Left lung (tissue), 10 donors: ENCODE measurements around the gene MYH14. TPM values are rescaled to one million over a fixed set of nuclear protein-coding genes. Genes with fewer than 3 reads are reported as not detected.

ENCODE experiments used
- ATAC-seq: fragments of 200-7000 bp; cut with Tn5 transposase; one replicate; pipeline ENCODE4 v1.9.1; 2020; ENCODE audit warnings: moderate library complexity
- DNase-seq, 4 donors: peaks; one replicate each; pipeline ENCODE4 v3.0.0-alpha.2; 2013 to 2020
- H3K27ac ChIP-seq, 2 donors: fragments of 200-600 bp; sonication (generic) in 1 of 2; one replicate each; pipeline versions ENCODE4 v1.5.0 to v1.8.0; 2020 to 2021
- H3K27me3 ChIP-seq, 2 donors: fragments of 200-600 bp; sonication (generic) in 1 of 2; one replicate each; pipeline versions ENCODE4 v1.5.0 to v1.8.0; 2020 to 2021
- H3K36me3 ChIP-seq, 2 donors: fragments of 200-600 bp; sonication (generic) in 1 of 2; one replicate each; pipeline versions ENCODE4 v1.5.0 to v1.8.0; 2020 to 2021
- H3K4me1 ChIP-seq, 2 donors: fragments of 200-600 bp; one replicate each; pipeline ENCODE4 v1.8.0; 2021
- H3K4me3 ChIP-seq, 2 donors: fragments of 200-600 bp; sonication (generic) in 1 of 2; one replicate each; pipeline versions ENCODE4 v1.5.0 to v1.8.0; 2020 to 2021; ENCODE audit warnings: mild to moderate bottlenecking in 1 of 2
- H3K9me3 ChIP-seq, 2 donors: fragments of 200-600 bp; sonication (generic) in 1 of 2; one replicate each; pipeline versions ENCODE4 v1.5.0 to v1.8.0; 2020 to 2021
- CTCF ChIP-seq, 2 donors: fragments of 200-600 bp; sonication (generic) in 1 of 2; IDR thresholded peaks; one replicate each; pipeline versions ENCODE4 v1.5.0 to v1.8.0; 2021; ENCODE audit warnings: antibody characterized with exemption in 2 of 2
- intact Hi-C, 2 donors: fragments of 100-400 bp; cut with DNase I; formaldehyde crosslinking; loops; one replicate each; pipeline versions ENCODE4 v1.11.2 to v1.14.2; 2022
- polyA plus RNA-seq, 6 donors: library from polyadenylated mRNA; unstranded; fragments of 120-200 nt; gene quantifications; one replicate each; pipeline ENCODE4 v1.2.1, GENCODE V29; 2013; ENCODE audit not compliant: insufficient read length in 6 of 6
- total RNA-seq, 2 donors: library from RNA; stranded (reverse); fragmentation: NEBNext Ultra II Directional; extraction: Animal tissue kit (Norgen Biotek cat#: 25700); gene quantifications; one replicate each; pipeline ENCODE4 v1.2.1, GENCODE V29; 2021
- donor health status: DM: no; HTN: yes; CAD: no.
- donor health status: DM: no; HTN: no; CAD: no.

The MYH14 gene
- total and polyA plus RNA-seq, 8 donors: 46.0 to 195 (median 55.6) TPM

GRCh38 chr19:50269653-50270052, 66.2 kb downstream of the MYH14 start:
- Histone ChIP-seq H3K9me3 (no peaks in the 10 kb centered on the region), H3K4me1 (no peaks in the 10 kb centered on the region), H3K36me3 (peaks cover 0 to 41% of the 10 kb centered on the region in 2 donors), H3K4me3 (no peak overlapping the region), H3K27ac (no peak overlapping the region), H3K27me3 (peaks cover 0 to 9% of the 10 kb centered on the region in 2 donors)
- TF ChIP-seq CTCF (IDR thresholded peaks at IDR 0.05): no peak
- intact Hi-C loops: no loop called here
- ATAC-seq: no peak
- no peak for DNase-seq

GRCh38 chr19:50272263-50272897, 69.0 kb downstream of the MYH14 start:
- Histone ChIP-seq H3K36me3 (peaks cover 0 to 53% of the 10 kb centered on the region in 2 donors), H3K4me3 (no peak overlapping the region), H3K9me3 (no peaks in the 10 kb centered on the region), H3K4me1 (no peaks in the 10 kb centered on the region), H3K27ac (no peak overlapping the region), H3K27me3 (peaks cover 0 to 9% of the 10 kb centered on the region in 2 donors)
- no peak for DNase-seq
- ATAC-seq: no peak
- TF ChIP-seq CTCF (IDR thresholded peaks at IDR 0.05): no peak
- intact Hi-C loops: no loop called here

GRCh38 chr19:50273821-50274220, 70.4 kb downstream of the MYH14 start:
- ATAC-seq (no peak), DNase-seq (no peak)
- no peak for TF ChIP-seq CTCF (IDR thresholded peaks at IDR 0.05)
- Histone ChIP-seq H3K27me3 (peaks cover 0 to 9% of the 10 kb centered on the region in 2 donors), H3K4me3 (no peak overlapping the region), H3K27ac (no peak overlapping the region), H3K9me3 (no peaks in the 10 kb centered on the region), H3K36me3 (peaks cover 0 to 57% of the 10 kb centered on the region in 2 donors), H3K4me1 (no peaks in the 10 kb centered on the region)
- intact Hi-C loops: no loop called here

GRCh38 chr19:50275577-50276368, 72.4 kb downstream of the MYH14 start:
- Histone ChIP-seq H3K9me3 (no peaks in the 10 kb centered on the region), H3K36me3 (peaks cover 0 to 62% of the 10 kb centered on the region in 2 donors), H3K27me3 (no peaks in the 10 kb centered on the region), H3K27ac (no peak overlapping the region), H3K4me3 (no peak overlapping the region), H3K4me1 (no peaks in the 10 kb centered on the region)
- ATAC-seq: no peak
- no peak for TF ChIP-seq CTCF (IDR thresholded peaks at IDR 0.05)
- DNase-seq: no peak
- intact Hi-C loops: no loop called here

- Histone ChIP-seq H3K4me1 (no peaks in the 10 kb centered on the region), H3K9me3 (no peaks in the 10 kb centered on the region), H3K27ac (no peak overlapping the region), H3K4me3 (no peak overlapping the region), H3K36me3 (peaks cover 0 to 61% of the 10 kb centered on the region in 2 donors), H3K27me3 (no peaks in the 10 kb centered on the region)
- TF ChIP-seq CTCF (IDR thresholded peaks at IDR 0.05): no peak
- no peak for ATAC-seq
- intact Hi-C loops: no loop called here
- DNase-seq: no peak
Measured at GRCh38 chr19:50276370-50277063, 73.1 kb downstream of the MYH14 start.
